ENCODE results near the gene GTF2A2. TPM values are rescaled to one million over a fixed set of nuclear protein-coding genes. Genes with fewer than 3 reads are reported as not detected.
"Not testable (repeated sequence)": the region's sequence is repeated elsewhere in the genome, so short reads cannot be mapped to it uniquely, and the experiment has no call there.

Gene GTF2A2
- 19.0 and 37.9 TPM in 2 replicates for total RNA-seq

- Histone ChIP-seq H3K27me3 (ENCODE audit: control insufficient read depth, insufficient read depth, low read length) (no peaks in the 10 kb centered on the region), H3K4me3 (ENCODE audit: low read depth, low read length) (peak within 1 kb of the TSS; percentile 76), H3K36me3 (ENCODE audit: control insufficient read depth, insufficient read depth, low read length) (no peaks in the 10 kb centered on the region)
- FAIRE-seq (no peak), DNase-seq (ENCODE audit: low read depth) (peak; percentile 90)
- TF ChIP-seq CTCF (IDR thresholded peaks at IDR 0.05; ENCODE audit: insufficient read depth, low read length, severe bottlenecking): no peak
Measured at GRCh38 chr15:59656897-59657634, at the start of gene GTF2A2. TSS of gene GTF2A2 (minus strand) at chr15:59657515. CDS start at chr15:59652277, 5,238 bp downstream.

GRCh38 chr15:59703979-59704796 lies 46.9 kb upstream of the GTF2A2 start:
- peak; percentile 8 for DNase-seq (ENCODE audit: low read depth)
- H3K36me3 ChIP-seq (ENCODE audit: control insufficient read depth, insufficient read depth, low read length): no peaks in the 10 kb centered on the region
- no peak for FAIRE-seq
- H3K27me3 ChIP-seq (ENCODE audit: control insufficient read depth, insufficient read depth, low read length): no peaks in the 10 kb centered on the region
- TF ChIP-seq CTCF (IDR thresholded peaks at IDR 0.05; ENCODE audit: insufficient read depth, low read length, severe bottlenecking): no peak
- no peak overlapping the region for H3K4me3 ChIP-seq (ENCODE audit: low read depth, low read length)

- Histone ChIP-seq H3K36me3 (ENCODE audit: control insufficient read depth, insufficient read depth, low read length) (no peaks in the 10 kb centered on the region), H3K27me3 (ENCODE audit: control insufficient read depth, insufficient read depth, low read length) (no peaks in the 10 kb centered on the region), H3K4me3 (ENCODE audit: low read depth, low read length) (no peak overlapping the region)
- FAIRE-seq: no peak
- no peak for TF ChIP-seq CTCF (IDR thresholded peaks at IDR 0.05; ENCODE audit: insufficient read depth, low read length, severe bottlenecking)
- peak; percentile 37 for DNase-seq (ENCODE audit: low read depth)
Measured at GRCh38 chr15:59702351-59702750, 45.0 kb upstream of the GTF2A2 start.

- no peaks in the 10 kb centered on the region for H3K27me3 ChIP-seq (ENCODE audit: control insufficient read depth, insufficient read depth, low read length)
- no peak overlapping the region for H3K4me3 ChIP-seq (ENCODE audit: low read depth, low read length)
- DNase-seq (ENCODE audit: low read depth): no peak
- H3K36me3 ChIP-seq (ENCODE audit: control insufficient read depth, insufficient read depth, low read length): no peaks in the 10 kb centered on the region
- TF ChIP-seq CTCF (IDR thresholded peaks at IDR 0.05; ENCODE audit: insufficient read depth, low read length, severe bottlenecking): no peak
- no peak for FAIRE-seq
Measured at GRCh38 chr15:59701880-59702279, 44.6 kb upstream of the GTF2A2 start.

GRCh38 chr15:59699810-59700431 lies 42.6 kb upstream of the GTF2A2 start:
- Histone ChIP-seq H3K4me3 (ENCODE audit: low read depth, low read length) (no peak overlapping the region), H3K27me3 (ENCODE audit: control insufficient read depth, insufficient read depth, low read length) (no peaks in the 10 kb centered on the region), H3K36me3 (ENCODE audit: control insufficient read depth, insufficient read depth, low read length) (no peaks in the 10 kb centered on the region)
- FAIRE-seq: no peak
- TF ChIP-seq CTCF (IDR thresholded peaks at IDR 0.05; ENCODE audit: insufficient read depth, low read length, severe bottlenecking): no peak
- peak; percentile 83 for DNase-seq (ENCODE audit: low read depth)

GRCh38 chr15:59698065-59698464 lies 40.8 kb upstream of the GTF2A2 start:
- not testable (repeated sequence) for H3K4me3 ChIP-seq (ENCODE audit: low read depth, low read length); FAIRE-seq; DNase-seq (ENCODE audit: low read depth); H3K36me3 ChIP-seq (ENCODE audit: control insufficient read depth, insufficient read depth, low read length); H3K27me3 ChIP-seq (ENCODE audit: control insufficient read depth, insufficient read depth, low read length)
